ENCODE results near the gene TM4SF4. TPM values are rescaled to one million over a fixed set of nuclear protein-coding genes. Genes with fewer than 3 reads are reported as not detected.
A peak's percentile ranks its signal among the peaks of the same experiment; 100 is the strongest.

Gene TM4SF4
- total and polyA plus RNA-seq, 5 experiments from 2014 or later = not detected

GRCh38 chr3:149473357-149474249 is 894 bp upstream of the TM4SF4 start:
- POLR2A ChIA-PET = no interaction called here
- Mint-ChIP-seq H3K4me1 (peaks cover 0 to 2% (median 0%) of the 10 kb centered on the region in 4 donors), H3K27ac (no peak overlapping the region), H3K4me3 (no peak overlapping the region), H3K36me3 (no peaks in the 10 kb centered on the region), H3K27me3 (peaks cover 0 to 22% (median 0%) of the 10 kb centered on the region in 5 donors), H3K9me3 (no peaks in the 10 kb centered on the region)
- DNase-seq (no peak), ATAC-seq (no peak)

DNA sequence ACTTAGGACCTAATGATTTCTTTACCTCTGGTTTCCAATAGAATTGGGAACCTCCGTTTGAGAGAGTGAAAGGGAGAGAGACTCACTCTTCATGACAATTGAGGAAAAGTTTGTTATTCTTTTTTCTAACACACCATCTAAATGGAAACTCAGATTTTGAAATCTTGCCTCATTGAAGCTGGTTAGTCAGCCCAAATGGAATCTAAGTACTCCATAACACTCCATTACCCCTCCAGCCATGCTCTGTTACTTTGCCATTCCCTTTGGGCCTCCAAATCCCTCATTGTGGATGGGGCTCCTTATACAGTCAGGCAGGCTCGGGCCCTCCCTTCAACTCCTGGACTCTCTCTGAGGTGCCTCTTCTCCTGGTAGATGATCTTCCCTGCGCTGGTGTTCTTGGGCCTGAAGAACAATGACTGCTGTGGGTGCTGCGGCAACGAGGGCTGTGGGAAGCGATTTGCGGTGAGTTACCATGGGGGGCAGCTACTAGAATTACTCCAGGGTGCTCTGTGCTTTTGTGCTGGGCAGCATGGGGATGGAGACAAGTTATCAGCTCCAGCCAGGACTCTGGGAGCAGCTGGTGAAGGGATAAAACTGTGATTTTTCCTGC is 1.1 kb downstream of the TM4SF4 start:
- Mint-ChIP-seq H3K4me3 (no peak overlapping the region), H3K27me3 (peaks cover 0 to 22% (median 0%) of the 10 kb centered on the region in 5 donors), H3K36me3 (no peaks in the 10 kb centered on the region), H3K4me1 (peaks cover 0 to 5% (median 0%) of the 10 kb centered on the region in 4 donors), H3K27ac (no peak overlapping the region), H3K9me3 (no peaks in the 10 kb centered on the region)
- ATAC-seq (no peak), DNase-seq (no peak)
- POLR2A ChIA-PET = no interaction called here

- no peaks in the 10 kb centered on the region for H3K9me3 Mint-ChIP-seq
- POLR2A ChIA-PET = no interaction called here
- H3K27me3 Mint-ChIP-seq = peaks cover 0 to 22% (median 0%) of the 10 kb centered on the region in 5 donors
- no peak overlapping the region for H3K27ac Mint-ChIP-seq
- DNase-seq (no peak), ATAC-seq (no peak)
- no peaks in the 10 kb centered on the region for H3K36me3 Mint-ChIP-seq
- peaks cover 0 to 5% (median 0%) of the 10 kb centered on the region in 4 donors for H3K4me1 Mint-ChIP-seq
- no peak overlapping the region for H3K4me3 Mint-ChIP-seq
Observed at GRCh38 chr3:149476225-149476624, 1.7 kb downstream of the TM4SF4 start.

DNA sequence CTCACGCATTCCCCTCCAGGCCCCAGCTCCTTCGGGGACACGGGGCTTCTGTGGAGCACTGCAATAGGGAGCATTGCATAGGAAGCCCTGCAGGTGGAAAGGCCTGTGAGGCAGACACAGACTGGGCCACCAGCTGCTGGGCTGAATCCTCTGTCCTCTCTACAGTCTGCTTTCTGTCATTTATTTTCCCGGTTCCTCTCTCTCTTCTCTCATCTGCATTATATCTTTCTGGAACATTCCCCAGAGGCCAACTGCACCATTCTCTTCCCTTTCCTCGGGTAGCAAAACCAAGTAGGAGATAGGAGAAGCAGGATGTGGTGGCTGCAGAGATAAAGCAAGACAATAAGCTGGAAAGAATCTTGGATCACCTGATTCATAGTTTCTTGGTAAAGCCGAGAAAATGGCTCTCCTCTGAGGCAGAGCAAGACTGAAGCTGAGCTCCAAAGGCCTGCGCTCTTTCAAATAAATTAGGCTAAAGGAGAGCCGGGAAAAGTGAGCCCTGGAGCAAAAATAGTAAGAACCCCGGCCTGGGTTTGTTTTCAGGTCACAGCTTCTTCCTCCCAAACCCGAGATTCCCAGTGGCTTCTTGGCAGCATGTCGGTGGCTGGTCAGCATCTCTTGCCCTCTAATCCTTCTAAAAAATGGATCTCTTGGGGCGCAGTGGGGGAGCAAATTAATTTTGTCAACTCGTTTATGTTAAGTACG is 5.3 kb downstream of the TM4SF4 start:
- Mint-ChIP-seq H3K27ac (no peak overlapping the region), H3K4me3 (no peak overlapping the region), H3K27me3 (peaks cover 0 to 14% (median 3%) of the 10 kb centered on the region in 5 donors), H3K9me3 (no peaks in the 10 kb centered on the region), H3K4me1 (peaks cover 0 to 3% (median 0%) of the 10 kb centered on the region in 4 donors), H3K36me3 (no peaks in the 10 kb centered on the region)
- no peak for ATAC-seq
- DNase-seq = no peak
- POLR2A ChIA-PET = no interaction called here

GRCh38 chr3:149480326-149481017 is 6.0 kb downstream of the TM4SF4 start:
- Mint-ChIP-seq H3K4me1 (peaks cover 0 to 3% (median 0%) of the 10 kb centered on the region in 4 donors), H3K27ac (no peak overlapping the region), H3K27me3 (peaks cover 0 to 7% (median 3%) of the 10 kb centered on the region in 5 donors), H3K9me3 (no peaks in the 10 kb centered on the region), H3K4me3 (no peak overlapping the region), H3K36me3 (no peaks in the 10 kb centered on the region)
- POLR2A ChIA-PET = no interaction called here
- DNase-seq = peak in 1 of 10 donors; percentile 7
- ATAC-seq = no peak

DNA sequence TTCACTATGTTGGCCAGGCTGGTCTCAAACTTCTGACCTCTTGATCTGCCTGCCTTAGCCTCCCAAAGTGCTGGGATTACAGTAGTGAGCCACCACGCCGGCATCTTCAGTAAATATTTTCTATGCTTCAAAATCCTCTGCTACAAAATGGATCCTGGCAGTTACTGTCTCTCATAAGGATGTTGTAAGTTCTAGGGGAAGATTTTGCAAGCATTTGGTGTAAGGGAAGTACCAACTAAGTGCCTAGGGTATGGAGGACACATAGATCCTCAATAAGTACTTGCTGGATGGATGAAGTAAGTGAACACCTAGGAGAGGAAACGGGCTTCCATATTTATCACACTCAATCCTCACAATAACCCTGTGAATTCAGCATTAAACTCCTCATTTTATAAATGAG is 6.6 kb downstream of the TM4SF4 start:
- H3K27ac Mint-ChIP-seq = no peak overlapping the region
- ATAC-seq = no peak

GRCh38 chr3:149481491-149481890 is 7.0 kb downstream of the TM4SF4 start:
- Mint-ChIP-seq H3K27ac (peak overlapping the region in 1 of 10 donors; percentile 16), H3K36me3 (no peaks in the 10 kb centered on the region)
- POLR2A ChIA-PET = no interaction called here

More for the DNA sequence above, 6.6 kb downstream of the TM4SF4 start:
- H3K4me1 Mint-ChIP-seq = peaks cover 0 to 3% (median 0%) of the 10 kb centered on the region in 4 donors
- no peak for DNase-seq
- H3K36me3 Mint-ChIP-seq = no peaks in the 10 kb centered on the region
- H3K4me3 Mint-ChIP-seq = no peak overlapping the region
- POLR2A ChIA-PET = no interaction called here
- H3K9me3 Mint-ChIP-seq = no peaks in the 10 kb centered on the region
- peaks cover 0 to 5% (median 3%) of the 10 kb centered on the region in 5 donors for H3K27me3 Mint-ChIP-seq

GRCh38 chr3:149486726-149487125 is 12.2 kb downstream of the TM4SF4 start:
- ATAC-seq (no peak), DNase-seq (no peak)
- H3K27me3 Mint-ChIP-seq = peaks cover 3 to 14% (median 6%) of the 10 kb centered on the region in 5 donors
- H3K4me3 Mint-ChIP-seq = no peak overlapping the region
- H3K27ac Mint-ChIP-seq = no peak overlapping the region
- POLR2A ChIA-PET = no interaction called here
- peaks cover 0 to 2% (median 0%) of the 10 kb centered on the region in 9 donors for H3K9me3 Mint-ChIP-seq
- H3K36me3 Mint-ChIP-seq = no peaks in the 10 kb centered on the region
- H3K4me1 Mint-ChIP-seq = no peaks in the 10 kb centered on the region

More at GRCh38 chr3:149481491-149481890, 7.0 kb downstream of the TM4SF4 start:
- no peak for ATAC-seq
- peaks cover 0 to 3% (median 0%) of the 10 kb centered on the region in 4 donors for H3K4me1 Mint-ChIP-seq
- H3K9me3 Mint-ChIP-seq = no peaks in the 10 kb centered on the region
- no peak overlapping the region for H3K4me3 Mint-ChIP-seq
- DNase-seq = no peak
- peaks cover 0 to 5% (median under 1%) of the 10 kb centered on the region in 5 donors for H3K27me3 Mint-ChIP-seq

GRCh38 chr3:149487598-149488197 is 13.2 kb downstream of the TM4SF4 start:
- no peak for ATAC-seq

DNA sequence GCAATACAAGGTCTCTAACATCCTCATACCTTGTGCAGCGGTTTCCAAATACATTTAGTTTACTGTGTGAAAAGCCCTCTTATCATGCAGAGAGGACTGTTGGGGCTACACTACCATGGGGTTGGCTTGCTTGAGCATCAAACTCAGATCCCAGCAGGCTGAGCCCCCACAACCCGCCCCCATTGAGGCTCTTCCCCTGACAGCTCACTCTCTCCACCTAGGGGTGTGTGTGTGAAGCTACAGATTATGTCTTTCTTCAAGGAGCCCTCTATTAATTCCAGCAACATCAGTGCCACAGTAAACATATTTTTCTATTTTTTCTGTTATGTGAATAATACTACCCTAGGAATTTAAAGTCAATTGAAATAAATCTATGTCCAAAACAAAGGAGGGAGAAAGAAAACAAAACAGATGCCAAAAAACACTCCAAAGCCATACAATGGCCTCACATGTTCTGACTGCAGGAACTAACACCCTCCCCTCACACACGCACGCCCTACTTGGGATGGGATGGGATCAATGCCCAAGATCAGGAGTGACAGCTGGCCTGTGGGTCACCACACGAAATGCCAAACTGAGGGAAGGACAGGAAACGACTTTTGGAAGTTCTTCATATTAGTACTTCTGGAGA is 14.7 kb downstream of the TM4SF4 start:
- Mint-ChIP-seq H3K9me3 (peaks cover 0 to 2% (median 0%) of the 10 kb centered on the region in 9 donors), H3K4me3 (no peak overlapping the region), H3K27me3 (peaks cover 7 to 22% (median 15%) of the 10 kb centered on the region in 5 donors), H3K27ac (no peak overlapping the region), H3K36me3 (no peaks in the 10 kb centered on the region), H3K4me1 (no peaks in the 10 kb centered on the region)
- DNase-seq (no peak), ATAC-seq (no peak)
- POLR2A ChIA-PET = no interaction called here

More at GRCh38 chr3:149487598-149488197, 13.2 kb downstream of the TM4SF4 start:
- peaks cover 0 to 2% (median 0%) of the 10 kb centered on the region in 9 donors for H3K9me3 Mint-ChIP-seq
- H3K36me3 Mint-ChIP-seq = no peaks in the 10 kb centered on the region
- DNase-seq = peak in 1 of 10 donors; percentile 10
- H3K4me1 Mint-ChIP-seq = no peaks in the 10 kb centered on the region
- H3K4me3 Mint-ChIP-seq = no peak overlapping the region
- no peak overlapping the region for H3K27ac Mint-ChIP-seq
- peaks cover 7 to 10% (median 10%) of the 10 kb centered on the region in 5 donors for H3K27me3 Mint-ChIP-seq
- POLR2A ChIA-PET = no interaction called here

DNA sequence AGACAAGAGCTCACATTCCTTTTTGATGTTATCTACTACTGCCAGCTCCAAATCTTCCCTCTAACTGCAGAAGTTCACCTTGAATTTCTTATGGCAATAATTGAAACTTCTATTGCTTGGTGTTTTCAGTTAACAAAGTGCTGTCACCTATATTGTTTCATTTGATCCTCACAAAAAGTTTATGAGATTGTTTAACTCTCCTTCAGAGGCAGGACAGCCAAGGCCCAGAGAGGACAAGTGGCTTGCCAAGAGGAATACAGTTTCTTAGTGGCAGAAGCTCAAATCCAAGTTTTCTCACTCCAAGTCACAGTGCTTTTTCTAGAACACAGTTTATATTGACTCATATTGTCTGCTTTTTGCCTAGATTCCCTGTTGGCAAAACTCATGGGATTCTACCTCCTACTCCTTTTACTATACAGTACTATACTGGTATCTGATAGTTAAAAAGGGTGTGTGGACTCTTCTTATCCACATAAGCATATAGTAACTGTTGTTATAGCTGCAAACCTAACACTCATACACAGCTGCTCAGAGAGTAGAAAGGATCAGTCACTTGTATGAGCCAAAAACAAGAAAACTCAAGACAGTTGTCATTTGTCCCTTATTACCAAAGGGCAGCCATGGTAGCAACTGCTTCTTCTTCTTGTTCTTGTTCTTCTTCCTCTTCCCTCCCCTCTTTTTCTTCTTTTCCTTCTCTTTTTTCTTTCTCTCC is 15.9 kb downstream of the TM4SF4 start:
- DNase-seq (no peak), ATAC-seq (no peak)
- H3K4me1 Mint-ChIP-seq = no peaks in the 10 kb centered on the region
- H3K36me3 Mint-ChIP-seq = no peaks in the 10 kb centered on the region
- H3K4me3 Mint-ChIP-seq = no peak overlapping the region
- H3K9me3 Mint-ChIP-seq = peaks cover 0 to 2% (median 0%) of the 10 kb centered on the region in 9 donors
- POLR2A ChIA-PET = no interaction called here
- peak overlapping the region in 1 of 10 donors; percentile 93 for H3K27ac Mint-ChIP-seq
- H3K27me3 Mint-ChIP-seq = peaks cover 12 to 33% (median 16%) of the 10 kb centered on the region in 5 donors

Data from naive thymus-derived CD8-positive, alpha-beta T cell (primary cell).